ENCODE measurements around the gene DDX52. TPM values are rescaled to one million over a fixed set of nuclear protein-coding genes. Genes with fewer than 3 reads are reported as not detected.

Gene DDX52
- total and polyA plus RNA-seq, 4 donors: 8.8 to 28.9 (median 14.2) TPM

- 86 to 88% methylated on average over 9 of the region's 9 CpGs for WGBS, 2 donors
- DNase-seq (peak in 2 of 3 donors; percentile 36 to 64), ATAC-seq (ENCODE audit: insufficient read depth, low FRiP score) (no peak)
- Histone ChIP-seq H3K4me3 (no peak overlapping the region), H3K36me3 (ENCODE audit: control insufficient read depth in 4 of 4, insufficient read depth in 4 of 4, low read length in 4 of 4) (no peaks in the 10 kb centered on the region), H3K4me1 (ENCODE audit: control insufficient read depth in 5 of 5, insufficient read depth in 5 of 5, low read length in 5 of 5) (peaks cover 0 to 12% (median 0%) of the 10 kb centered on the region in 5 donors), H3K27ac (ENCODE audit: low read depth in 1 of 2, low read length in 1 of 2) (no peak overlapping the region), H3K27me3 (ENCODE audit: control insufficient read depth in 3 of 3, insufficient read depth in 3 of 3, low read length in 2 of 3) (no peaks in the 10 kb centered on the region), H3K9ac (ENCODE audit: insufficient read depth in 1 of 2, low read length in 2 of 2) (no peak overlapping the region), H3K9me3 (ENCODE audit: control insufficient read depth in 4 of 4, insufficient read depth in 3 of 4, low read length in 3 of 4) (no peaks in the 10 kb centered on the region)
- TF ChIP-seq, protein P1, sequence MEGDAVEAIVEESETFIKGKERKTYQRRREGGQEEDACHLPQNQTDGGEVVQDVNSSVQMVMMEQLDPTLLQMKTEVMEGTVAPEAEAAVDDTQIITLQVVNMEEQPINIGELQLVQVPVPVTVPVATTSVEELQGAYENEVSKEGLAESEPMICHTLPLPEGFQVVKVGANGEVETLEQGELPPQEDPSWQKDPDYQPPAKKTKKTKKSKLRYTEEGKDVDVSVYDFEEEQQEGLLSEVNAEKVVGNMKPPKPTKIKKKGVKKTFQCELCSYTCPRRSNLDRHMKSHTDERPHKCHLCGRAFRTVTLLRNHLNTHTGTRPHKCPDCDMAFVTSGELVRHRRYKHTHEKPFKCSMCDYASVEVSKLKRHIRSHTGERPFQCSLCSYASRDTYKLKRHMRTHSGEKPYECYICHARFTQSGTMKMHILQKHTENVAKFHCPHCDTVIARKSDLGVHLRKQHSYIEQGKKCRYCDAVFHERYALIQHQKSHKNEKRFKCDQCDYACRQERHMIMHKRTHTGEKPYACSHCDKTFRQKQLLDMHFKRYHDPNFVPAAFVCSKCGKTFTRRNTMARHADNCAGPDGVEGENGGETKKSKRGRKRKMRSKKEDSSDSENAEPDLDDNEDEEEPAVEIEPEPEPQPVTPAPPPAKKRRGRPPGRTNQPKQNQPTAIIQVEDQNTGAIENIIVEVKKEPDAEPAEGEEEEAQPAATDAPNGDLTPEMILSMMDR (IDR thresholded peaks at IDR 0.05; ENCODE audit: control extremely low read depth, extremely low read depth): no peak
These were observed 28.0 kb upstream of the DDX52 start for GRCh38 chr17:37671028-37671823.

GRCh38 chr17:37667039-37667438 lies 23.8 kb upstream of the DDX52 start:
- Histone ChIP-seq H3K36me3 (ENCODE audit: control insufficient read depth in 4 of 4, insufficient read depth in 4 of 4, low read length in 4 of 4) (no peaks in the 10 kb centered on the region), H3K9ac (ENCODE audit: insufficient read depth in 1 of 2, low read length in 2 of 2) (no peak overlapping the region), H3K27ac (ENCODE audit: low read depth in 1 of 2, low read length in 1 of 2) (no peak overlapping the region), H3K4me1 (ENCODE audit: control insufficient read depth in 5 of 5, insufficient read depth in 5 of 5, low read length in 5 of 5) (peaks cover 0 to 12% (median 0%) of the 10 kb centered on the region in 5 donors), H3K4me3 (no peak overlapping the region), H3K27me3 (ENCODE audit: control insufficient read depth in 3 of 3, insufficient read depth in 3 of 3, low read length in 2 of 3) (no peaks in the 10 kb centered on the region), H3K9me3 (ENCODE audit: control insufficient read depth in 4 of 4, insufficient read depth in 3 of 4, low read length in 3 of 4) (no peaks in the 10 kb centered on the region)
- ATAC-seq (ENCODE audit: insufficient read depth, low FRiP score): no peak
- DNase-seq: no peak
- TF ChIP-seq, protein P1 (IDR thresholded peaks at IDR 0.05; ENCODE audit: control extremely low read depth, extremely low read depth): no peak
- WGBS, 2 donors: 90 to 91% methylated on average over 1 of the region's 1 CpG

DNA sequence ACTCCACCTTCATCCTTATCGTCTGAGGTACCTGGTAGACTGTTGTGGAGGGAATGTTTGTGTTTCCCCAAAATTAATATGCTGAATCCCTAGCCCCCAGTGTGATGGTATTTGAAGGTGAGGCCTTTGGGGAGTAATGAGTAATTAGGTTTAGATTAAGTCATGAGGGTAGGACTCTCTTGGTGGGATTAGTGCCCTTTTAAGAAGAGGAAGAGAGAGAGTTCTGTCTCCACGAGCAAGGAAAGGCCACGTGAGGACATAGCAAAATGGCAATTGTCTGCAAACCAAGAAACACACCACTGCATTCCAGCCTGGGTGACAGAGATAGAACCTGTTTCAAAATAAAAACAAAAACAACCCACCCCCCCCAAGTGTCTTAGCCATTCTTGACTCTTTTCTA lies 21.0 kb upstream of the DDX52 start:
- Histone ChIP-seq H3K4me1 (ENCODE audit: control insufficient read depth in 5 of 5, insufficient read depth in 5 of 5, low read length in 5 of 5) (no peaks in the 10 kb centered on the region), H3K27me3 (ENCODE audit: control insufficient read depth in 3 of 3, insufficient read depth in 3 of 3, low read length in 2 of 3) (no peaks in the 10 kb centered on the region), H3K27ac (ENCODE audit: low read depth in 1 of 2, low read length in 1 of 2) (no peak overlapping the region), H3K4me3 (no peak overlapping the region), H3K36me3 (ENCODE audit: control insufficient read depth in 4 of 4, insufficient read depth in 4 of 4, low read length in 4 of 4) (no peaks in the 10 kb centered on the region), H3K9ac (ENCODE audit: insufficient read depth in 1 of 2, low read length in 2 of 2) (no peak overlapping the region), H3K9me3 (ENCODE audit: control insufficient read depth in 4 of 4, insufficient read depth in 3 of 4, low read length in 3 of 4) (no peaks in the 10 kb centered on the region)
- TF ChIP-seq, protein P1 (IDR thresholded peaks at IDR 0.05; ENCODE audit: control extremely low read depth, extremely low read depth): no peak
- WGBS, 2 donors: 80 to 91% methylated on average over 3 of the region's 3 CpGs
- no peak for ATAC-seq (ENCODE audit: insufficient read depth, low FRiP score)
- DNase-seq: no peak
